Osteoblast (primary cell): ENCODE measurements around the gene ALX1. TPM values are rescaled to one million over a fixed set of nuclear protein-coding genes. Genes with fewer than 3 reads are reported as not detected.

Source experiments
- DNase-seq: peaks from one replicate; pipeline ENCODE4 v3.0.0; 2011; ENCODE audit warnings: low spot score, mixed read lengths; ENCODE audit not compliant: insufficient read length; ENCODE audit errors: missing footprints
- H2AFZ ChIP-seq: 2 replicates; pipeline ENCODE4 v1.6.0; 2011; ENCODE audit warnings: mild to moderate bottlenecking, low read length
- H3K27ac ChIP-seq: 2 replicates; pipeline ENCODE4 v1.5.1; 2011; ENCODE audit warnings: mild to moderate bottlenecking, low read depth, low read length, moderate library complexity
- H3K27me3 ChIP-seq: 2 replicates; pipeline ENCODE4 v1.6.0; 2012; ENCODE audit warnings: mild to moderate bottlenecking, control low read depth, inconsistent platforms, low read length, moderate library complexity; ENCODE audit not compliant: insufficient read depth
- H3K36me3 ChIP-seq: 2 replicates; pipeline ENCODE4 v1.5.1; 2011; ENCODE audit warnings: mild to moderate bottlenecking, low read length, control low read depth, moderate library complexity; ENCODE audit not compliant: insufficient read depth
- H3K4me1 ChIP-seq: 2 replicates; pipeline ENCODE4 v1.5.1; 2011; ENCODE audit warnings: mild to moderate bottlenecking, low read length, control low read depth, moderate library complexity; ENCODE audit not compliant: insufficient read depth
- H3K4me2 ChIP-seq: 2 replicates; pipeline ENCODE4 v1.6.0; 2011; ENCODE audit warnings: mild to moderate bottlenecking, low read length; ENCODE audit not compliant: insufficient read depth
- H3K4me3 ChIP-seq: fragments of 200-600 bp; sonication (generic); 3 replicates; pipeline ENCODE4 v1.5.1; 2012; ENCODE audit warnings: mild to moderate bottlenecking, low read length, inconsistent platforms; ENCODE audit not compliant: insufficient read depth
- H3K79me2 ChIP-seq: 2 replicates; pipeline ENCODE4 v1.6.0; 2012; ENCODE audit warnings: mild to moderate bottlenecking, low read length, control low read depth, inconsistent platforms; ENCODE audit not compliant: insufficient read depth
- H3K9me3 ChIP-seq: 2 replicates; pipeline ENCODE4 v1.5.1; 2011; ENCODE audit warnings: low read depth, low read length, control low read depth
- H4K20me1 ChIP-seq: 2 replicates; pipeline ENCODE4 v1.6.0; 2012; ENCODE audit warnings: mild to moderate bottlenecking, low read length, control low read depth; ENCODE audit not compliant: insufficient read depth
- CTCF ChIP-seq: IDR thresholded peaks from 2 replicates; pipeline ENCODE4 v1.5.1; 2011; ENCODE audit warnings: mild to moderate bottlenecking, low read depth, low read length, moderate library complexity; ENCODE audit errors: extremely low read depth
- total RNA-seq: library from RNA; depleted of rRNA; stranded (reverse); fragments of >200 nt; gene quantifications from 2 replicates; pipeline ENCODE4 v1.2.3, GENCODE V29; 2012

The ALX1 gene
- total RNA-seq, 1 donor: not detected

GRCh38 chr12:85257671-85258070, 22.3 kb upstream of the ALX1 start:
- Histone ChIP-seq H3K9me3 (no peaks in the 10 kb centered on the region), H2AFZ (no peak overlapping the region), H3K4me2 (no peak overlapping the region), H3K4me1 (no peaks in the 10 kb centered on the region), H3K79me2 (no peaks in the 10 kb centered on the region), H3K27me3 (no peaks in the 10 kb centered on the region), H3K27ac (no peak overlapping the region), H3K36me3 (no peaks in the 10 kb centered on the region), H3K4me3 (no peak overlapping the region), H4K20me1 (no peaks in the 10 kb centered on the region)
- TF ChIP-seq CTCF: no peak
- no peak for DNase-seq

GRCh38 chr12:85260447-85260846, 19.6 kb upstream of the ALX1 start:
- Histone ChIP-seq H3K27me3 (no peaks in the 10 kb centered on the region), H3K9me3 (no peaks in the 10 kb centered on the region), H3K27ac (no peak overlapping the region), H3K4me2 (no peak overlapping the region), H3K36me3 (no peaks in the 10 kb centered on the region), H3K4me3 (no peak overlapping the region), H3K4me1 (no peaks in the 10 kb centered on the region), H3K79me2 (no peaks in the 10 kb centered on the region), H4K20me1 (no peaks in the 10 kb centered on the region), H2AFZ (no peak overlapping the region)
- TF ChIP-seq CTCF: no peak
- DNase-seq: no peak

- Histone ChIP-seq H3K36me3 (no peaks in the 10 kb centered on the region), H3K9me3 (no peaks in the 10 kb centered on the region), H3K79me2 (no peaks in the 10 kb centered on the region), H3K27me3 (no peaks in the 10 kb centered on the region), H3K27ac (no peak overlapping the region), H3K4me3 (no peak overlapping the region), H3K4me2 (no peak overlapping the region), H3K4me1 (no peaks in the 10 kb centered on the region), H4K20me1 (no peaks in the 10 kb centered on the region), H2AFZ (no peak overlapping the region)
- no peak for TF ChIP-seq CTCF
- no peak for DNase-seq
Observed at GRCh38 chr12:85260896-85261295, 19.1 kb upstream of the ALX1 start.

GRCh38 chr12:85266356-85266755, 13.7 kb upstream of the ALX1 start:
- no peak for DNase-seq
- no peaks in the 10 kb centered on the region for H3K36me3 ChIP-seq
- no peak for TF ChIP-seq CTCF

More at GRCh38 chr12:85266356-85266755, 13.7 kb upstream of the ALX1 start:
- Histone ChIP-seq H3K79me2 (no peaks in the 10 kb centered on the region), H3K9me3 (no peaks in the 10 kb centered on the region), H3K27ac (no peak overlapping the region), H4K20me1 (no peaks in the 10 kb centered on the region), H3K27me3 (no peaks in the 10 kb centered on the region), H3K4me1 (no peaks in the 10 kb centered on the region), H3K4me2 (no peak overlapping the region), H2AFZ (no peak overlapping the region), H3K4me3 (no peak overlapping the region)
